ENCODE data around the gene PPFIA2. TPM values are rescaled to one million over a fixed set of nuclear protein-coding genes. Genes with fewer than 3 reads are reported as not detected.
A peak's percentile ranks its signal among the peaks of the same experiment; 100 is the strongest.

PPFIA2 gene
- polyA plus RNA-seq, 3 donors, result not detected

- TF ChIP-seq CTCF (IDR thresholded peaks at IDR 0.05), result peak; percentile 49
- H3K4me3 Mint-ChIP-seq, result no peak overlapping the region
Measured at GRCh38 chr12:81644503-81644902, 114.6 kb downstream of the PPFIA2 start.

GRCh38 chr12:81639196-81639595, 120.0 kb downstream of the PPFIA2 start:
- H2AFZ ChIP-seq (ENCODE audit: insufficient read depth, low read depth, low read length, poor library complexity, severe bottlenecking), result no peak overlapping the region
- no CpG with 5 or more reads among the region's 1 CpG for WGBS (ENCODE audit: insufficient coverage)
- no peaks in the 10 kb centered on the region for H3K9me3 ChIP-seq (replicated peaks in 1 of 2; ENCODE audit: control insufficient read depth in 1 of 2, insufficient read depth in 1 of 2, low read length in 2 of 2)
- H4K20me1 ChIP-seq (ENCODE audit: insufficient read depth, low read length), result no peaks in the 10 kb centered on the region
- no peaks in the 10 kb centered on the region for H3K4me1 ChIP-seq (ENCODE audit: control insufficient read depth in 1 of 2, insufficient read depth in 2 of 2, low read length in 2 of 2)
- peaks cover 0 to 3% (median 0%) of the 10 kb centered on the region in 3 donors for H3K27me3 Mint-ChIP-seq (ENCODE audit: low read depth in 3 of 3)
- no peaks in the 10 kb centered on the region for H3K36me3 ChIP-seq (replicated peaks in 1 of 2; ENCODE audit: control insufficient read depth in 1 of 2, insufficient read depth in 2 of 2, low read length in 2 of 2)
- H3K9ac ChIP-seq (ENCODE audit: insufficient read depth, low read length, poor library complexity, severe bottlenecking), result no peak overlapping the region
- no peaks in the 10 kb centered on the region for H3K79me2 ChIP-seq (ENCODE audit: insufficient read depth, low read length)
- no peak for DNase-seq
- no peak for TF ChIP-seq CTCF (IDR thresholded peaks at IDR 0.05)
- intact Hi-C loops (cut with micrococcal nuclease), result no loop called here
- no peak overlapping the region for H3K4me3 ChIP-seq (replicated peaks in 1 of 3; ENCODE audit: low read depth in 2 of 3, low read length in 3 of 3)
- H3K36me3 Mint-ChIP-seq, result no peaks in the 10 kb centered on the region
- no peaks in the 10 kb centered on the region for H3K4me1 Mint-ChIP-seq
- H3K4me2 ChIP-seq (replicated peaks; ENCODE audit: extremely low read depth, low read length, poor library complexity, severe bottlenecking), result no peak overlapping the region
- no peak overlapping the region for H3K27ac Mint-ChIP-seq
- no peaks in the 10 kb centered on the region for H3K9me3 Mint-ChIP-seq
- no peak overlapping the region for H3K27ac ChIP-seq (ENCODE audit: low read depth in 1 of 2, low read length in 2 of 2)
- H3K4me3 Mint-ChIP-seq, result no peak overlapping the region
- no peaks in the 10 kb centered on the region for H3K27me3 ChIP-seq (ENCODE audit: control insufficient read depth in 2 of 2, insufficient read depth in 2 of 2, low read length in 2 of 2)

More at GRCh38 chr12:81644503-81644902, 114.6 kb downstream of the PPFIA2 start:
- no peak overlapping the region for H3K9ac ChIP-seq (ENCODE audit: insufficient read depth, low read length, poor library complexity, severe bottlenecking)
- no peak overlapping the region for H3K4me3 ChIP-seq (replicated peaks in 1 of 3; ENCODE audit: low read depth in 2 of 3, low read length in 3 of 3)
- H3K36me3 ChIP-seq (replicated peaks in 1 of 2; ENCODE audit: control insufficient read depth in 1 of 2, insufficient read depth in 2 of 2, low read length in 2 of 2), result no peaks in the 10 kb centered on the region
- DNase-seq, result peak in 2 of 3 donors; percentile 14 to 30
- WGBS (ENCODE audit: insufficient coverage), result no CpG with 5 or more reads among the region's 1 CpG
- no peak overlapping the region for H3K27ac ChIP-seq (ENCODE audit: low read depth in 1 of 2, low read length in 2 of 2)
- no peak overlapping the region for H3K4me2 ChIP-seq (replicated peaks; ENCODE audit: extremely low read depth, low read length, poor library complexity, severe bottlenecking)
- H3K9me3 ChIP-seq (replicated peaks in 1 of 2; ENCODE audit: control insufficient read depth in 1 of 2, insufficient read depth in 1 of 2, low read length in 2 of 2), result no peaks in the 10 kb centered on the region
- Mint-ChIP-seq H3K4me1 (no peaks in the 10 kb centered on the region), H3K9me3 (no peaks in the 10 kb centered on the region), H3K36me3 (no peaks in the 10 kb centered on the region), H3K27ac (no peak overlapping the region), H3K27me3 (ENCODE audit: low read depth in 3 of 3) (peaks cover 0 to 4% (median 0%) of the 10 kb centered on the region in 3 donors)
- intact Hi-C loops (cut with micrococcal nuclease), result no loop called here
- no peaks in the 10 kb centered on the region for H3K79me2 ChIP-seq (ENCODE audit: insufficient read depth, low read length)
- no peaks in the 10 kb centered on the region for H3K27me3 ChIP-seq (ENCODE audit: control insufficient read depth in 2 of 2, insufficient read depth in 2 of 2, low read length in 2 of 2)
- no peaks in the 10 kb centered on the region for H3K4me1 ChIP-seq (ENCODE audit: control insufficient read depth in 1 of 2, insufficient read depth in 2 of 2, low read length in 2 of 2)
- no peaks in the 10 kb centered on the region for H4K20me1 ChIP-seq (ENCODE audit: insufficient read depth, low read length)
- H2AFZ ChIP-seq (ENCODE audit: insufficient read depth, low read depth, low read length, poor library complexity, severe bottlenecking), result no peak overlapping the region

All from CD14-positive monocyte (primary cell).